HG03045 (cell line): ENCODE measurements around the gene HSPBP1.
"Not testable (repeated sequence)": the region's sequence is repeated elsewhere in the genome, so short reads cannot be mapped to it uniquely, and the experiment has no call there.

Experiments
- ATAC-seq: cut with Tn5 transposase; IDR thresholded peaks from one replicate; pipeline ENCODE4 v1.9.1; 2021; ENCODE audit warnings: mild to moderate bottlenecking, moderate library complexity; ENCODE audit not compliant: unreplicated experiment

Gene HSPBP1, protein sequence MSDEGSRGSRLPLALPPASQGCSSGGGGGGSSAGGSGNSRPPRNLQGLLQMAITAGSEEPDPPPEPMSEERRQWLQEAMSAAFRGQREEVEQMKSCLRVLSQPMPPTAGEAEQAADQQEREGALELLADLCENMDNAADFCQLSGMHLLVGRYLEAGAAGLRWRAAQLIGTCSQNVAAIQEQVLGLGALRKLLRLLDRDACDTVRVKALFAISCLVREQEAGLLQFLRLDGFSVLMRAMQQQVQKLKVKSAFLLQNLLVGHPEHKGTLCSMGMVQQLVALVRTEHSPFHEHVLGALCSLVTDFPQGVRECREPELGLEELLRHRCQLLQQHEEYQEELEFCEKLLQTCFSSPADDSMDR

DNA sequence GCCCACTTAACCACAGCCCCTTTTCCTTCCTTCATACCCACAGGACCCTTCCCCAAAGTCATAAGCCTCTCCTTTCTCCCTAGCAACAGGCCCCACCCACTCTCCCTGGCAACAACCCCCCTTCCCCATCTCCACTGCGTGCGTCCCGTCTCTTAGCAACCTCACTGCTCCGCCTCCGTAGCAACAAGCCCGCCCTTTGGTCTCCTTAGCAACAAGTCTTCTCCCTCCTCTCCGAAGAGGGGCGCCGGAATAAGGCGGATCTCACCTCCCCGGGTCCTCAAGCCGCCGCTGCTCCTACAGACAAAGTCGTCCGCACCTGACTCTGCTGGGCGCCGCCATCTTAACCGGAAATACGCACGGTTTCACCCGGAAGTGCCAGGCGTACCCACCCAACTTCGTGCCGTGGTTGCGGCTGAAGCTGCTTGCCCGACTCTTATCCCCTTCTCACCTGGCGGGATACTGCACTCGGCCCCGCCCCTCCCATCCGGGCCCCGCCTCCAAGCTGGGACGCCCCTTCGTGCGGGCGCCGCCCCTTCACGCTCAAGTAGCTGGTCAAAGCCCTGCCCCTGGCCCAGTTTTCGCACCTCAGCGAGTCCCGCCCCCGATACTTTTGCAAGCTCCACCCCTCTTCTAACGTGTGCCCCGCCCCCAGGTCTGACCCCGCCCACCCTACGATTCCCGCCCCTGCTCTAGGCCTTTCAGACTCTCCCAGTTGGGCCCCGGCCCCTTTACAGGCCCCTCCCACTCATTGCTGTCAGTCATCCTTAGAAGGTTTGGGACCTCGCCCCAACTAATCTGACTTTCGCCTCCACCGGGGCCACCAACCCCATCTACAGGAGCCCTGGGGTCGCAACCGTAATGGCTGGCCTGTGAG, at the start of gene HSPBP1:
TSS of gene HSPBP1 (minus strand) at position 341 of the 874 bp plus-strand sequence. CDS start 502 bp downstream, outside the sequence.
- ATAC-seq, result peak; percentile 70

DNA sequence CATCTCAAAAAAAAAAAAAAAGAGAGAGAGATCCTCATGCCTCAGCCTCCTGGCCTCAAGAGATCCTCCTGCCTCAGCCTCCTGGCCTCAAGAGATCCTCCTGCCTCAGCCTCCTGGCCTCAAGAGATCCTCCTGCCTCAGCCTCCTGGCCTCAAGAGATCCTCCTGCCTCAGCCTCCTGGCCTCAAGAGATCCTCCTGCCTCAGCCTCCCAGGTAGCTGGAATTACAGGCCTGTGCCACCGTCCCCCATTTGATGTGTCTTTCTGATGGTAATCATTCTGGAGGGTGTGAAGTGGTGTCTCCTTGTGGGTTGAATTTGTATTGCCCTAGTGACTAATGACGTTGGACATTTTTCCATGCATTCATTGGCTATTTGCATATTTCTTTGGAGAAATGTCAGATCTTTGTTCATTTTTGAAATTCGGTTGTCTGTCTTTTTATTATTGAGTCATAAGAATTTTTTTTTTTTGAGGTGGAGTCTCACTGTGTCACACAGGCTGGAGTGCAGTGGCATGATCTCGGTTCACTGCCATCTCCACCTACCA, 48.9 kb upstream of the HSPBP1 start:
- ATAC-seq, result not testable (repeated sequence)

DNA sequence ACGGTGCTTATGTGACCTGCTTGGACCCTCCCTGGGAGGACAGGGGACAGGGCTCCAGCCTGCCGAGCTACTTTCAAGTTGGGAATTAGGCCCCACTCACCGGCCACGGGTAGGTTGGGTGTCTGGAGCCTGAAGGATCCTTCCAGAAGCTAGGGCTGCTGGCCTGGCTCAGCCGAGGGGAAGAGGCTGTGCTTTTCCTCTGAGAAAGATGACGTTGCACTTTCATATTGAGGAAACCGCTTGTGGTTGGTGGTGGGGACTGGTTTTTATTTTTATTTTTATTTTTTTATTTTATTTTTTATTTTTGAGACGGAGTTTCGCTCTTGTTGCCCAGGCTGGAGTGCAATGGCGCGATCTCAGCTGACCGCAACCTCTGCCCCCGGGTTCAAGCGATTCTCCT, 45.3 kb upstream of the HSPBP1 start, which contains the start of gene TMEM150B:
TSS of gene TMEM150B (minus strand) at position 170 of the 400 bp plus-strand sequence. CDS start 4,305 bp downstream, outside the sequence.
- no peak for ATAC-seq

DNA sequence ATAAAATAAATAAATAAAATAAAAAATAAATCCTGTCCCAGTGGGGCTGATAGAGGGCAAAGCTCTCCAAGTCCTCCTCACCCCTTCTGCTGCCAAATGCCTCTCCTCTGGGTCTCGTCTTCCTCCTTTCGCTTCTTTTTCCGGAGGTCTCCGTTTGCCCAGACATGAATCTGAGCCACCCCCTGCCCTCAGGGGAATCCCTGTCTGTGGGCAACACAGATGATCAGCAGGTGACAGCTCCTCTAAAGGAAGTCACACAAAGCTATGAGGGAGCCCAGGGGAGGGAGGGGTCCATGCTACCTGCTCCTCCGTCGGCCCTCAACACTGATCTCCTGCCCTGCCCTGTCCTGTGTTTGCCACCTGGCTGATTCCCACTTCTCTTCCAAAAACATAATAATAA, 44.8 kb upstream of the HSPBP1 start:
- ATAC-seq, result no peak

DNA sequence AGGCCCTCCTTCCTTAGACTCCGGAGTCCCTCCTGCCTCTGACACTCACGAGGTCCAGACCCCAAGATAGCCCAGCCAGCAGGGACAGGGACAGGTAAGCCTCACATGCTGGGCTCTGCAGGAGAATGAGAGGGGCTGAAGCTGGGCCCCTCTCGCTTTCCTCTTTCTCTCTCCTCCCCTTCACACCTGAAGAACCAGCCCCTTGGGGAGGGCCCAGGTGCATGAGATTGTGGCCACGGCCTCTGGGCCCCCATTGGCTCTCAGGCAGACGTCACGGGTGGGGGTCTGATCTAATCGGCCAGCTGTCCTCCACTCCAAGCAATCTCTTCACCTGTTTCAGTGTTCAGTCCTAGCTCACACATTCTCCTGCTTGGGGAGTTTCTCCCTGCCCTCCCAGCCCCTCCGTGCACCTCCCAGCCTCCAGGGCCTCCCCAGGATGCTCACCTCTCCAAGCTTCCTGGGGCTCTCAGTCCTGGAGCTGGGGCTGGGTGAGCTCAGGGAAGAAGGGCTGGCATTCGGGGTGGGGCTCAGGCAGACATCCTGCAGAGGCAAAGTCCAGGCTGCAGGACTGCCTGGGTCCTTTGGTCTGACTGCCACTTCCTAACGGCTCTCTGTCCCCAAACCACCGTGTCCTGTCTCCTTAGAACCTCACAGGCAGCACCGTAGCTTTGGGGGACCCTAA, 42.4 kb upstream of the HSPBP1 start:
- no peak for ATAC-seq

DNA sequence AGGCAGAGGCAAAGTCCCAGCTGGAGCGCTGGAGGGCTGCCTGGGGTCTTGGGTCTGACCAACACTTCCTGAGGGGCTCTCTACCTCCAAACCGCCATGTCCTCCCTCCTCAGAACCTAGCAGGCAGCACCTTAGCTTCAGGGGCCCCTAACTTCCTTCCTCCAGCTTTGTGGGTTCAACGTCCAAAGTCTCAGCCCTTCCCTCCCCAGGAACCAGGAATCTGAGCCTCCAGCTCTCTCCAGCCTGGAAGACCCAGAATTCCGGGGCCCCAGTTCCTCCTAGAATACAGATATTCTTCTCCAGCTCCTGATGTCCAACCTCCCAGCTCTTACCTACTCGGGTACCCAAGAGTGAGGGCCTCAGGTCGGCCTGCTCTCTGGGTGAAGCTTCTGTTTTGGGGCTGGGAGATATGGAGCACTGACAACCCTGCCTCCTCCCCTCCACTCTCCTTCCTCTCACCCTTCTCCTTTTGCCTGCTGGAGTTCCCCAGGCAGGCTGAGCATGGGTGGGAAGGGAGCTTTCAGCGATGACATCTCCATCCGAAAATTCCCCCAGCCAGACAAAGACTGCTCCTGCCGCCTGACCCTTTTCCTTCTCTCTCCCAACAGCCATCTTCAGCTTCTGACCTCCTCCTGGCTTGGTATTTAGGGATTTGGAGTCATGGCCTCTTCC, 41.7 kb upstream of the HSPBP1 start:
- no peak for ATAC-seq

DNA sequence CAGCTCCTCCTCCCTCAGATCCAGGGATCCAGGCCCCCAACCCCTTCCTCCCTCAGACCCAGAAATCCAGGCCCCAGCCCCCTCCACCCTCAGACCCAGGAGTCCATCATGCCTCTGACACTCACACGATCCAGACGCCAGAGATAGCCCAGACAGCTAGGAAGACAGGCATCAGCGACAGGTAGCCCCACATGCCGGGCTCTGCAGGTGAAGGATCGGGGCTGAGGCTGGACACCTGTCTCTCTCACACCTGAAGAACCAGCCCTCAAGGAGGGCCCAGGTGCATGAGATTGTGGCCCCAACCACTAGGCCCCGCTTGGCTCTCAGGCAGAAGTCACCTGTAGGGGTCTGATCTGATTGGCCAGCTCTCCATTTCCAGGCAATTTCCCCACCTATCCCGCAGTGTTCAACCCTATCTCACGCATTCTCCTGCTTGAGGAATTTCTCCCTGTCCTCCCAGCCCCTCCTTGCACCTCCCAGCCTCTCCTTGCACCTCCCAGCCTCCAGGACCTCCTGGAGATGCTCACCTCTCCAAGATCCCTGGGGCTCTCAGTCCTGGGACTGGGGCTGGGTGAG, 41.0 kb upstream of the HSPBP1 start:
- ATAC-seq, result no peak

DNA sequence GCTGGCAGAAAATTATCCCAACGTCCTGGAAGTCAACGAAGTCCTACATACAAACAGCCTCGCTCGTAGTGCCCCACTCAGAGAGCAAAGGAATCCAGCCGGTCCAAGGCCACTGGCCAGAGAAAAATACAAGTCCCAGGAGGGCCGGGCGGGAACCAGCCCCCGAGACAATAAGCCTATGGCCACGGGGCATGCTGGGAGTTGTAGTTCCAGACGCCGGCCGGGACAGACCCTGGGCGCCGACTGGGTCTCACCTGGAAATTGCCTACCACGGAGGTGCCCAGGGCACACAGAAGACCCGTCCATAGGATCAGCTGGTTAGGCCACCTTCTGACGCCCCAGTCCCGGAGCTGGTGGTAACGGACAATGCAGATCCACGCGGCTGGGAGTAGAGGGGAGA, 39.9 kb upstream of the HSPBP1 start:
- no peak for ATAC-seq

DNA sequence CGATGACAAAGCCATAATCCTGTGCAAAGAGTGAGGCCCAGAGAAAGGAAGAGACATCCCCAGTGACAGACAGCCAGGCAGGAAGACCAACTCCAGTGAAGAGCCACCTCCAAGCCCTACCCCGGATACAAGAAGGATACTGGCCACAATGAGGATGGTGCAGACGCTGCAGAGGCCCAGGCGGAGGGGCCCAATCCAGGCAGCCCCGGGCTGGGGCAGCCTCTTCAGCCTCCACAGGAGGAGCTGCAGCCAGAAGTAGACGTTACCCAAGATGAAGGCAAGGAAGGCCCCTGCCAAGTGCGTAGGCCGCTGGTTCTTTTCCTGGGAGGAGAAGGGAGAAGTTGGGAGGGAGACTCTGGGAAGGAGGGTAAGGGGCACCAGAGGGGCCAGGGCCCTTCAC, 36.7 kb upstream of the HSPBP1 start:
- no peak for ATAC-seq

DNA sequence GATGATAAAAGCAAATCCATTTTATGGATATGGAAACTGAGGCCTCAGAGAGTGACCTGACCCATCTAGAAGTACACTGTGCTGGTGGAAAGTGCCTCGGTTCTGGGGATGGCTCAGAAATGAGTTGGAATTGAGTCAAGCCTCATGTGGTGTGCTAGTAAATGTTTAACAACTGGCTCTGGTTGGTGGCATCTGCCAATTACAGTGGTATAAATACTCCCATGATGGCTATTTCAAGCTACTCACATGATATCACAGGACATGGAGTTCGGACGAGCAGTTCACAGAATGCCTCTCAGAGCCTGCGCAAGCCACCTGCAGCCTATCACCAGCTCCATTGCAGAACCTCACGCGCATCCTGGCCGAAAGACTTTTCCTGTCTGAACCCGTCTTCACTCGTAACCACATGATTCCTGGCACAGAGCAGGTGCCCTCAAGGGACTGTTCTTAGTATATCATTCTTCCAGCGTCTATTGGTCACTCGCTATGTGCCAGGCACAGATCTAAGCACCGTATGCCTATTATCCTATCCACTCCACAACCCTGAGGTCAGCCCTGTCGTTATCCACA, 36.1 kb upstream of the HSPBP1 start:
- no peak for ATAC-seq

DNA sequence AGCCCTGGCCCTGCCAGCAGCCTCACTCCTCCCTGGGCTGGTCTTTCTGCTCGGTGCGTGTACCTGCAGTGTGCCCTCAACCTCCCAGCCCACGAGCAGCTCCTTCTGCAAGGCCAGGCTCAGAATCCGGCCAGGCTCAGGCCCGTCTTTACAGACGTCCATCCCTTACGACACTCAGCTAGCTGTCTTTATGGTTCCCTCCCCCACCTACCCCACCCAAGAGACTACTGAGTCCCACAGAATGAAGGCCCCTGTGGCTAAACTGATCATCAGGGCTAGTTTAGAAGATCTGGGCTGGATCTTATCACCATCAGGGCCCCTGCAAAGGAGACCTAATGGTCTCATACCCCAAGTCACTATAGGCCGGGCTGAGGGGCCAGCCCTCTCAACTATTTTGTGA, 34.5 kb upstream of the HSPBP1 start:
- ATAC-seq, result no peak

DNA sequence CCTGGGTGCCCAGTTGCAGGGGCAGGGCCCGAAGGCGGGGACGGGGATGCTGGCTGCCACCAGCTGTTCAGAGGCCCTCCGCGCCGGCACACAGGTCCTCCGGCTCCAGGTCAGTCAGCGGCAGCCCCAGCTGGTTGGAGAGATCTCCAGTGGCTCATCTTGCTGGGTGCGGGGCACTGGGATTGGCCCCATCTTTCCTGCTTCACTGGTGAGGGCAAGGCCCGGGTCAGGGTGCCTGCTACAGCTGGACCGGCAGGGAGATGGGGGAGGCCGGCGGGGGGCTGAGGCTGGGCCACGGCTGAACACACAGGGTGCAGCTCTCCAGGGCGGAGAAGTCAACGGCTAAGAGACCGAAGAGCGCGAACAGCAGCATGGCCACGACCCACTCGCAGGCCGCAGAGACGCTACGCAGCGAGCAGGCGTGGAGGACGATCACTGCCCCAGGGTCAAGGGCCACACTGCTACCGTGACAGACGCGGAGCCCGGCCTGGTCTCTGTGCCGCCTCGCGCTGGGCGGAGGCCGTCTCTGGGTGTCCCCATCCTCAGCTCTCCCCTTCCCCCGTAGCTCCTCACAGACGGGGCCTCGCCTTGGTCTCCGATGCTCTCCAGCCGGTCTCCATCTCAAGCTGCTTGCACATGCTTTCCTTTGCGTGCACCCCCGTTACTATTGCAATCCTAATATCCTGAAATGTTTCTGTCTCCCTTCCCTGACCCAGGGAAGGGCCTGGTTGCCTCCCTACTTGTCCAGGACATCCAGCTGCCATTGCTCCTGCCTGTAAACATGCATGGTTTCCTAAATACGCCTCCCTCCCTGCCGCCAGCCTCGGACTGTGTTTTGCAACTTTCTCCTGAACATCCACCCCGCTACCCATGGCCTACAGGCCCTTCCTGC, 33.0 kb upstream of the HSPBP1 start:
- ATAC-seq, result no peak

DNA sequence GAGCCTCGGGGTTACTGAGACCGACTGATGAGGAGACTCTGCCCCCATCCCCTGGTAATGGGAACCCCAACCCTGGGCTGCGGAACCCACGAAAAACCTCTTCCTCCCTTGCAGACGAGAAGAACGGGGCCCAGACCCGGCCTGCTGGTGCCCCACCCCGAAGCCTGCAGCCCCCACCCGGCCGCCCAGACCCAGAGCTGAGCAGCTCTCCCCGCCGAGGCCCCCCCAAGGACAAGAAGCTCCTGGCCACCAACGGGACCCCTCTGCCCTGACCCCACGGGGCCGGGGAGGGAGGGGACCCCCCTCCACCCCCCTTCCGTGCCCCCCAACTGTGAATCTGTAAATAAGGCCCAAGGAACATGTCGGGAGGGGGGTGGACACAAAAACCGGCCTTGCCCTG, 31.9 kb upstream of the HSPBP1 start:
- no peak for ATAC-seq

DNA sequence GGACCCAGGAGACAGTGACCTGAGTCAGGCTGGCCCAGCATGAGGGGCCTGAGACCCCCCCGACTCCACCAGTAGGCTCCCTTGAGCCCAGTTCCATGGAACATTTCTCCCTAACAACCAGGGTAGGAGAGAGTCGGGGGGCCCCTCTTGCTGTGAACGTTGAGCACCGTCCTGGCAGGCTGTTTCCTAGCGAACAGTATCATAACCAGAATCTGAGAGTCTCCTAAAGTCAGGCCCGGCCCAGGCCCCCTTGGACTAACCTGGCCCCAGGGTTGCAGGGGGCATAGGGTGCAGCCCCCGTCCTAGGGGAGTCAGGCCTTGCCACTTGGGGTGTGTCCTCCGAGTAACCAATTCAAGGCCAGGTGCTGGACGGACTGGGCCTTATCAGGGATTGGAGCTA, 31.5 kb upstream of the HSPBP1 start:
- ATAC-seq, result no peak

DNA sequence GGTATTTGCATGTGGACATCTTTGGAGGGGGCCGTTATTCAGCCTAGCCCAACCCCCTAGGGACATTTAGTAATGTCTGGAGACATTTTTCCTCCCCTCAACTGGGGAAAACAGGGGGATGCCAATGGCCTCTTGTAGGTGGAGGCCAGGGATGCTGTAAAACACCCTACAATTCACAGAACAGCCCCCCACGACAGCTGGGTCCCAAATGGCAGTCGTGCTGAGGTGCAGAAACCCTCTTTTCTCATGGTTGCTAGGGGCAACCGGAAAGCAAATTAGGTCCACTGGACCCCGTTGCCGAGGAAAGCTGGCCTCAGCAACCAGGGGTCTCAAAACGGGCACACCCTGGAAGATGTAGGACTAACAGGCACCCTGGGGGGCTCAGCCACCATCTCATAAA, 30.6 kb upstream of the HSPBP1 start:
- ATAC-seq, result no peak

DNA sequence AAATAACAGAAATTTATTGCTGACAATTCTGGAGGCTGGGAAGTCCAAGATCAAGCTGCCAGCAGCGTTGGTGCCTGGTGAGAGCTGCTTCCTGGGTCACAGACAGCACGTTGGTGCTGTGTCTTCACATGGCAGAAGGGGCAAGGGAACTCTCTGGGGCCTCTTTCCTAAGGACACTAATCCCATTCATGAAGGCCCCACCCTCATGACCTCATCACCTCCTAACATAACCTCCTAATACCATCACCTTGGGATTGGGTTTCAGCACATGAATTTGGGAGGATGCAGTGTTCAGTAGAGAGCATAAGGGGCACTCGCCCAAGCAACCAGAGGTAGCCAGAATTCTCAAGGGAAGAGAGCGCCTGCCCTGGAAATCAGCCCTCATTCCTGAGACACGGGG, 29.5 kb upstream of the HSPBP1 start:
- ATAC-seq, result no peak

DNA sequence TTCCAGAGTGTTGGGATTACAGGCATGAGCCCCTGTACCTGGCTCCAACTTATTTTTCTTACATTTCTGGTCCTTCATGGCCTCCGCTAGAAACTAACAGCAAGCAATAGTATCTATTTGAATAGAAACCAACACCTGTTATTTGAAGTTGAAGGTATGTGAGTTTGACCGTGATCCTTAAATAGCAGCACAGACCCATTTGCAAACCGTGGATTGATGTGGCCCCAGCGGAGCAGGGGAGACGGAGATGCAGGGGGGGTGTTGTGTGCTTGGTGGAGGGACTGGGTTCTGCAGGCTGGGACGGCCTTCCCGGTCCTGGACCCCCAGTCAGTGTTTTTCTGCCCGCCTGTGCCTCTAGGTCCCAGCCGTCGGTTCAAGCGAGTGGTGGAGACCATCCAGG, 28.4 kb upstream of the HSPBP1 start:
- no peak for ATAC-seq

DNA sequence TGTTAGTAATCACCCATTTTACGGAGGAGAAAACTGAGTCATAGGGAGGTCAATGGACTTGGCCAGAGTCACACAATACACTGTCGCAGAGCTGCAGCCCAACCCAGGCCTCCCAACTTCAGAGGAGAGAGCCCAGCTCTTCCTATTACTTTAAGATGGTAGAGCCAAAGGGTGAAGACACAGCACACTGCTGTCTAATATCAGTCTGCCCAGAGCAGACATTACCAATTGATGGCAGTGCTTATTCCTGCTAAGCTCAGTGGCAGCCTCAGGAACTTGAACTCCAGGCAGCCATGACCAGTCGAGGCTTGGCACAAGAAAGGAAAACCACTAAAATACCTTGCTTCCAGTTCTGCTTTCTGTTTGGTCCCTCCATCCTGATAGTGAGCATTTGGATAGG, 26.8 kb upstream of the HSPBP1 start:
- no peak for ATAC-seq

DNA sequence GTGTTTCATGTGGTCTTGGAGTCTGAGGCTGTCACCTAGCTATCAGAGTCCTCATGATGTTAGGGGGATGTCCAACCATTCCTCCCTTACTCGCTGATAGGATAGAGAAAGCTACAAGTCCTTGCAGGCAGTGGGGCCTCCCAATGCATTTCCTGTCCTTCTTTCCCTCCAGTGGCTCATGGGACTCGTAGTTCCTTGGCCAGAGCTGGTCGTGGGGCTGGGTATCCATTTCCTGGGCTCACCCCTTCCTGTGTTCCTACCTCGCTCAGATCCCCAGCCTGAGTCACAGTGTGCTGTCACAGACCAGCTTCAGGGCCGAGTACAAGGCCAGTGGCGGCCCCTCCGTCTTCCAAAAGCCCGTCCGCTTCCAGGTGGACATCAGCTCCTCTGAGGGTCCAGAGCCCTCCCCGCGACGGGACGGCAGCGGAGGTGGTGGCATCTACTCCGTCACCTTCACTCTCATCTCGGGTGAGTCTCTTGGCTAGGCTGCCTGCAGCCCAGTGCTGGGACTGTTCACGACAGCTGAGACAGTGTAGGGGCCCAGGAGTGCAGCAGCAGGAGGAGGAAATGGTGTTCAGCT, 26.2 kb upstream of the HSPBP1 start:
- no peak for ATAC-seq
